Trophoblast cell (in vitro differentiated cells and primary cell): Measurements from ENCODE around the gene CAPZA2.

Experiments used
- DNase-seq, 2 donors: peaks; one replicate each; pipeline ENCODE4 v3.0.0-alpha.2; 2016
- H2AFZ ChIP-seq: 2 replicates; pipeline ENCODE4 v1.6.1; 2013; ENCODE audit warnings: low read length, moderate library complexity, mild to moderate bottlenecking; ENCODE audit not compliant: insufficient read depth, poor library complexity
- H2AK5ac ChIP-seq: 2 replicates; pipeline ENCODE4 v1.6.1; 2013; ENCODE audit warnings: mild to moderate bottlenecking, low read length
- H2BK120ac ChIP-seq: 2 replicates; pipeline ENCODE4 v1.6.1; 2013; ENCODE audit warnings: low read length, mild to moderate bottlenecking, moderate library complexity; ENCODE audit not compliant: insufficient read depth, poor library complexity
- H2BK12ac ChIP-seq: 2 replicates; pipeline ENCODE4 v1.6.1; 2013; ENCODE audit warnings: mild to moderate bottlenecking, low read length, moderate library complexity
- H2BK5ac ChIP-seq: 2 replicates; pipeline ENCODE4 v1.6.1; 2013; ENCODE audit warnings: low read length, low read depth, moderate library complexity, mild to moderate bottlenecking; ENCODE audit not compliant: poor library complexity
- H3K14ac ChIP-seq: 2 replicates; pipeline ENCODE4 v1.6.1; 2013; ENCODE audit warnings: mild to moderate bottlenecking, low read length
- H3K18ac ChIP-seq: 2 replicates; pipeline ENCODE4 v1.6.1; 2013; ENCODE audit warnings: mild to moderate bottlenecking, low read length
- H3K23ac ChIP-seq: 2 replicates; pipeline ENCODE4 v1.6.1; 2013; ENCODE audit warnings: low read length
- H3K27ac ChIP-seq: 2 replicates; pipeline ENCODE4 v1.5.1; 2013; ENCODE audit warnings: low read depth, mild to moderate bottlenecking, inconsistent platforms, low read length, moderate library complexity
- H3K27me3 ChIP-seq: 2 replicates; pipeline ENCODE4 v1.6.1; 2013; ENCODE audit warnings: inconsistent platforms, mild to moderate bottlenecking, low read length, moderate library complexity; ENCODE audit not compliant: insufficient read depth
- H3K36me3 ChIP-seq, 2 experiments: 1 replicate in 1 of 2; 2 replicates in 1 of 2; pipeline ENCODE4 v1.6.1; 2013; ENCODE audit warnings: low read length in 2 of 2, mild to moderate bottlenecking in 2 of 2, moderate library complexity in 1 of 2; ENCODE audit not compliant: insufficient read depth in 2 of 2, control insufficient read depth in 1 of 2
- H3K4ac ChIP-seq: 2 replicates; pipeline ENCODE4 v1.6.1; 2013; ENCODE audit warnings: low read depth, mild to moderate bottlenecking, low read length, moderate library complexity
- H3K4me1 ChIP-seq, 2 experiments: 1 replicate in 1 of 2; 2 replicates in 1 of 2; pipeline ENCODE4 v1.6.1; 2013; ENCODE audit warnings: low read length in 2 of 2, mild to moderate bottlenecking in 2 of 2, moderate library complexity in 1 of 2; ENCODE audit not compliant: insufficient read depth in 2 of 2, control insufficient read depth in 1 of 2
- H3K4me2 ChIP-seq: 2 replicates; pipeline ENCODE4 v1.6.1; 2013; ENCODE audit warnings: inconsistent platforms, mild to moderate bottlenecking, low read length, moderate library complexity
- H3K4me3 ChIP-seq: 2 replicates; pipeline ENCODE4 v1.5.1; 2013; ENCODE audit warnings: mild to moderate bottlenecking, low read depth, low read length, inconsistent platforms
- H3K79me1 ChIP-seq: one replicate; pipeline ENCODE4 v1.6.1; 2013; ENCODE audit warnings: low read length
- H3K79me2 ChIP-seq: 2 replicates; pipeline ENCODE4 v1.6.1; 2013; ENCODE audit warnings: low read length, mild to moderate bottlenecking; ENCODE audit not compliant: control insufficient read depth, insufficient read depth, poor library complexity
- H3K9ac ChIP-seq: 2 replicates; pipeline ENCODE4 v1.6.1; 2013; ENCODE audit warnings: mild to moderate bottlenecking, low read length
- H3K9me3 ChIP-seq: 2 replicates; pipeline ENCODE4 v1.6.1; 2013; ENCODE audit warnings: low read depth, mild to moderate bottlenecking, control low read depth, inconsistent platforms, low read length; ENCODE audit not compliant: insufficient read depth
- H4K12ac ChIP-seq: 2 replicates; pipeline ENCODE4 v1.6.1; 2013; ENCODE audit warnings: low read depth, mild to moderate bottlenecking, low read length, moderate library complexity
- H4K8ac ChIP-seq: 2 replicates; pipeline ENCODE4 v1.6.1; 2013; ENCODE audit warnings: low read depth, mild to moderate bottlenecking, low read length, moderate library complexity
- H4K91ac ChIP-seq: one replicate; pipeline ENCODE4 v1.6.1; 2013; ENCODE audit warnings: low read depth, mild to moderate bottlenecking, low read length, moderate library complexity
- WGBS: extraction: QIAGEN DNeasy Blood & Tissue Kit; methylation state at CpG from one replicate; pipeline ENCODE4 v1.1.7; 2013; ENCODE audit warnings: missing lambda C conversion rate; ENCODE audit not compliant: insufficient read length, insufficient coverage; ENCODE audit errors: extremely low coverage; 5-methylcytosine and 5-hydroxymethylcytosine counted together

CAPZA2 gene

GRCh38 chr7:116929914-116930913, 67.8 kb downstream of the CAPZA2 start:
- Histone ChIP-seq H4K12ac (no peak overlapping the region), H4K91ac (no peak overlapping the region)
- no CpG with 5 or more reads among the region's 25 CpGs for WGBS

DNA sequence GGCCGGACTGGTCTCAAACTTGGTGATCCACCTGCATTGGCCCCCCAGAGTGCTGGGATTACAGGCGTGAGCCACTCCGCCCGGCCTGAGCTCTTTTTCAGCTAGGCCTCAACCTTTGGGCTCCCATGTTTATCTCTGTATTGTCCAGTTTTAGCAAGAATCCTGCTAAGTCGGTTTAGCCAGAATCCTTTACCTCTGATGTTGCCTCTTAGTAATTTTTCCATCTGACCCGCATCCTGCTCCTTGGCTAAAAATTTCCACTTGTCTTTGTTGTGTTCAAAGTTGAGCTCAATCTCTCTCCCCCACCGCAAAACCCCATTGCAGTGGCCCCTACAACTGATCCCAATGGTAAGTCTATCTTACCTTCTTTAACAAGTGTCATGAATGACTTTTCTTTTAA, 70.2 kb downstream of the CAPZA2 start:
- no peak overlapping the region for H3K4me2 ChIP-seq
- no peak overlapping the region for H3K23ac ChIP-seq
- H3K9me3 ChIP-seq: no peaks in the 10 kb centered on the region
- no peak overlapping the region for H3K18ac ChIP-seq
- no peak overlapping the region for H2BK12ac ChIP-seq
- H3K4me1 ChIP-seq: no peaks in the 10 kb centered on the region
- H4K12ac ChIP-seq: no peak overlapping the region
- H4K91ac ChIP-seq: no peak overlapping the region
- H3K27me3 ChIP-seq: no peaks in the 10 kb centered on the region
- no peak overlapping the region for H2AFZ ChIP-seq
- no CpG with 5 or more reads among the region's 7 CpGs for WGBS
- H3K36me3 ChIP-seq: no peaks in the 10 kb centered on the region
- peak; percentile 69 to 95 for DNase-seq
- no peaks in the 10 kb centered on the region for H3K79me2 ChIP-seq
- H3K4ac ChIP-seq: no peak overlapping the region
- no peak overlapping the region for H2BK120ac ChIP-seq
- H2AK5ac ChIP-seq: no peak overlapping the region
- H3K27ac ChIP-seq: no peak overlapping the region
- no peak overlapping the region for H3K4me3 ChIP-seq
- no peak overlapping the region for H2BK5ac ChIP-seq
- H3K14ac ChIP-seq: no peak overlapping the region
- H4K8ac ChIP-seq: no peak overlapping the region
- H3K9ac ChIP-seq: no peak overlapping the region
- no peaks in the 10 kb centered on the region for H3K79me1 ChIP-seq

More at GRCh38 chr7:116929914-116930913, 67.8 kb downstream of the CAPZA2 start:
- Histone ChIP-seq H4K8ac (no peak overlapping the region), H2BK5ac (no peak overlapping the region), H3K23ac (no peak overlapping the region), H2BK120ac (no peak overlapping the region), H3K36me3 (no peaks in the 10 kb centered on the region), H3K9me3 (no peaks in the 10 kb centered on the region), H3K27ac (no peak overlapping the region), H3K4me3 (no peak overlapping the region), H2AFZ (no peak overlapping the region), H3K79me1 (no peaks in the 10 kb centered on the region), H2AK5ac (no peak overlapping the region), H3K4me2 (no peak overlapping the region), H2BK12ac (no peak overlapping the region), H3K9ac (no peak overlapping the region), H3K14ac (no peak overlapping the region), H3K27me3 (no peaks in the 10 kb centered on the region), H3K79me2 (no peaks in the 10 kb centered on the region), H3K4ac (no peak overlapping the region), H3K4me1 (no peaks in the 10 kb centered on the region), H3K18ac (no peak overlapping the region)
- DNase-seq: peak; percentile 85 to 96

- DNase-seq: peak; percentile 12 to 67
- no CpG with 5 or more reads among the region's 3 CpGs for WGBS
- no peak overlapping the region for H2BK12ac ChIP-seq
- H3K79me2 ChIP-seq: no peaks in the 10 kb centered on the region
- H3K79me1 ChIP-seq: no peaks in the 10 kb centered on the region
- H3K4me1 ChIP-seq: no peaks in the 10 kb centered on the region
- H3K9ac ChIP-seq: peak overlapping the region; percentile 67
- no peak overlapping the region for H3K18ac ChIP-seq
- no peak overlapping the region for H3K4me3 ChIP-seq
- no peak overlapping the region for H3K14ac ChIP-seq
- no peak overlapping the region for H3K27ac ChIP-seq
- no peak overlapping the region for H3K23ac ChIP-seq
- no peak overlapping the region for H3K4ac ChIP-seq
- H4K8ac ChIP-seq: no peak overlapping the region
- H2AK5ac ChIP-seq: no peak overlapping the region
- H3K4me2 ChIP-seq: no peak overlapping the region
- H3K27me3 ChIP-seq: no peaks in the 10 kb centered on the region
- H4K91ac ChIP-seq: no peak overlapping the region
- no peak overlapping the region for H2AFZ ChIP-seq
- H3K9me3 ChIP-seq: no peaks in the 10 kb centered on the region
- H3K36me3 ChIP-seq: no peaks in the 10 kb centered on the region
- no peak overlapping the region for H2BK120ac ChIP-seq
- no peak overlapping the region for H4K12ac ChIP-seq
- no peak overlapping the region for H2BK5ac ChIP-seq
Observed at GRCh38 chr7:116933465-116933864, 71.1 kb downstream of the CAPZA2 start.

DNA sequence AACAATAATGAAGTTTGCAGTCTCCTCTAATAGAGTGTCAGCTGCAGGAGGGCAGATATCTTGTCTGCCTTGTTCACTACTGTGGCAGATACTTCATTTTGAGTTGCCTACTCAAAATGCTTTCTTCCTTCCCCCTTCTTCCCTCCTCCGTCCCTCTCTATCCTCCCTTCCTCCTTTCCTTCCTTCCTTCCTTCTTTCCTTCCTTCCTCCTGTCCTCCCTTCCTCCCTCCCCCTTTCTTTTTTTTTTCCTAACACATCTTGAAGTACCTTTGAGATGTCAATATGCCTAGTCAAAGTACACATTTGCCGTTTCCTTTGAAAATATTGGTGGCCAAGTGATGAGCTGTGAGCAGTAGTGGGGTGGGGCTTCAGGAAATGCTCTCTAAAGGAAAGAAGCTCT, 72.2 kb downstream of the CAPZA2 start:
- no peak overlapping the region for H2BK120ac ChIP-seq
- no peak overlapping the region for H3K4me2 ChIP-seq
- no peak overlapping the region for H4K12ac ChIP-seq
- WGBS: no CpG with 5 or more reads among the region's 2 CpGs
- no peak overlapping the region for H3K27ac ChIP-seq
- no peak overlapping the region for H4K91ac ChIP-seq
- no peak overlapping the region for H2AK5ac ChIP-seq
- no peak overlapping the region for H3K4ac ChIP-seq
- H3K18ac ChIP-seq: no peak overlapping the region
- no peaks in the 10 kb centered on the region for H3K79me1 ChIP-seq
- DNase-seq: no peak
- H3K36me3 ChIP-seq: no peaks in the 10 kb centered on the region
- H3K9me3 ChIP-seq: no peaks in the 10 kb centered on the region
- no peak overlapping the region for H4K8ac ChIP-seq
- H3K23ac ChIP-seq: no peak overlapping the region
- no peak overlapping the region for H3K9ac ChIP-seq
- H3K4me3 ChIP-seq: no peak overlapping the region
- no peak overlapping the region for H3K14ac ChIP-seq
- no peaks in the 10 kb centered on the region for H3K79me2 ChIP-seq
- H3K27me3 ChIP-seq: no peaks in the 10 kb centered on the region
- no peak overlapping the region for H2BK12ac ChIP-seq
- H3K4me1 ChIP-seq: no peaks in the 10 kb centered on the region
- no peak overlapping the region for H2BK5ac ChIP-seq
- no peak overlapping the region for H2AFZ ChIP-seq
